Inferior parietal cortex (tissue), 1 donor: ENCODE results near the gene MELTF.

Experiments
- DNase-seq: peaks from one replicate; pipeline ENCODE4 v3.0.0-alpha.2; 2016; ENCODE audit errors: extremely low spot score

MELTF gene

GRCh38 chr3:197027151-197027895 lies 2.3 kb downstream of the MELTF start:
- no peak for DNase-seq

DNA sequence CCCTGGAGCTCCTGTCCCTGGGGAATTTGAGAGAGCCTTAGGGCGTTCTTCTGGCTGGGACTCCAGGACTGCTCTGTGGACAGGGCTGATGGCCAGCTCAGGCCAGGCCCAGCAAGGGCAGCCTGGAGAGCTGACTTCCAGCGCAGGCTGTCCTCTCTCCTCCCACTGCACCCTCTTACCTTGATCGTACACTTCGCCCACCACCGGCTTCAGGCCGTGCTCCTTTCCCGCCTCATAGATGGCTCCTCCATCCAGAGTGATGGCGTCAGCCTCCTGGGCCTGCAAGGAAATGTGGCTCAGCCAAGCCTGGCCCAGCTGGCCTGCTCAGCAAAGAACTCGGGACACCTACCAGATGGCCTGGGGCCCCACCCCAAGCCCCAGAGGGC lies 3.1 kb downstream of the MELTF start:
- DNase-seq: no peak

DNA sequence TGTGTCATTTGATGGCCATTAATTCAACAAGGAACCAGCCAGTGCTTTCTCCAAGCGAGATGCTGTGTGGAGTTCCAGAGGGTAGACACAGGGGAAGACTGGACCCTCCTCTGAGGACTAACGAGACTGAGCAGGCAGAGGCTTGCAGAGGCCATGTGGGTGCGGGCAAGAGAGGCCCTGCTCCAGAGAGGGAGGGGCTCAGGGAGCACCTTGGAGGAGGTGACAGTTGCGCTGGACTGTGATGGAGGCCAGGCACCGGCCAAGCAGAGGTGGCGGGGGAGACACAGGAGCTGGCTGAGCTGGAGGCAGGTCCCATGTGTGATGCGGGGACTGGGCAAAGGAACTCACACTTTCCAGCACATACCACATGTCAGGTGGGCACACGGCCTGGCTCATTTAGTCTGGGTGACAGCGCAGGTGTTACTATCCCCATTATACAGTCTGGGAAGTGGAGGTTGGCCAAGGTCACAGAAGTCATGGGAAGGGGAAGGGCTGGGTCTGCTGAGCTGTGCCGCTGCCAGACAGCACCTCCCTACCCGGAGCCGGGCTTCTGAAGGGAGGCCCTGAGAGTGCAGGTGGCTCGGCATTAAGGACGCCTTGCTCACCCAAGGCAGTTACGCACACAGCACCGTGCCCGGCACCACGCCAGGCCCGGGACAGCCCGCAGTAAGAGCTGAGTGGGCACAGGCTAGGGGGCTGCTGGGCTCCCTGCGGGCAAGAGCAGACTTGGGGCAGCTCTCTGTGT lies 3.7 kb downstream of the MELTF start:
- DNase-seq: no peak

- no peak for DNase-seq
These were observed 4.5 kb downstream of the MELTF start for GRCh38 chr3:197024881-197025735.

DNA sequence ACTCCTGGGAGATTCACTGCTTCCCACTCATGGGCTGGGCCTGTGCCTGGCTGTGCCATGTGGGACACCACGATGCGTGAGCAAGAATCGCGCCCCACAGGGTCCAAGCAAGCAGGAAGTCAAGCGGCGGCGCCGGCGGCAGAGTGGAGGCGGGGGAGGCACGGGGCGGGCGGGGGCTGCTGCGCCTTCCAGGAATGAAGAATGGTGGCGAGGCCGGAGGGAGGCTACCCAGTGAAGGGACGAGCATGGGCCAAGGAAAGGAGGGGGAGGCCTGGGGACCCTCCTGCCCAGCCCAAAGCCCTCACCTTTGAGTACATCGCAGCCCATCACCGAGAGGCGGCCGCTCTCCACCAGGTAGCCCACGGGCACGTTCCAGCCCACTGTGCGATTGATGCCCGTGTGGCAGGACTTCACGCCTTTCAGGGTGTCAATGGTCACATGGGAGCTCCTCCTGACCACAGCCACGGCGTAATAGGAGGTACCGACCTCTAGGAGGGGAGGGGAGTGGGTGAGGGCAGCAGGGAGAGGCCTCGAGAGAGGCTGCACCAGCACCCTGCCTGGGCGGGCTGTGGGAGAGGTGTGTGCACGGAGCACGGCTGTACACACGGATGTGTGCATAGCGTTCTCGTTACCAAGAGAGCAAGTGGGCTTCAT lies 5.5 kb downstream of the MELTF start:
- DNase-seq: no peak

DNA sequence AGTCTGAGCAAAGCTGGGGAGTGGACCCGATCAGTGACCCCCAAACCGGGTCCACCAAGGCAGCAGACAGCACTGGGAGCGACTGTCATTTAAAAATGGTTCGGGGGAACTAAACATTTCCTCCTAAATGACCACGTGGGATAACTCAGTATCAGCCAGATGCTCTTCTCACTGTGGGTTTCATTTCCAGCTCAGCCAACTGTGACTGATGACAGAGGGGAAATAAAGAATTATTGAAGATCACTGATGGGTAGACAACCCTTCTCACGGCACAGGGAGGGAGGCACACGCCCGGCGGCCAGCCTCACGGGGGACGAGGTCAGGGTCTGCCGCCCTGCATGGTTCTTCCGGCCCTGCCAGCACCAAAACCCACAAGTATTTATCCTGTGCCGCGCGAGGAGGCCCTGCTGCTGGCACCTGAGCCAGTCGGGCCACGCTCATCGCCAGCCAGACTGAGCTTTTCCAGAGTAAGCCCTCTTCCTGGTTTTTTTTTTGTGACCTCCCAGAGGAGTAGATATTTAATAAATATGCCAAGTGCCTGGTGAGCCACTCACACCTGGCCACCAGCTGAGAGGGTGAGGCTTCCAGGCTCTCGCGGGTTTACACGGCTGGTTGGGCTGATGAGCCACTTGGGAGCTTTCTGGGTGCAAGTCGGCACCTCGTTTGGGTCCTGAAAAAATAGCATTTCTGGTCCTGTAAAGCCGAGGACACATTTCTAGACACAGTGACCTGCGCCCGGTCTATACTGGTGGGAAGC lies 6.2 kb downstream of the MELTF start:
- no peak for DNase-seq

DNA sequence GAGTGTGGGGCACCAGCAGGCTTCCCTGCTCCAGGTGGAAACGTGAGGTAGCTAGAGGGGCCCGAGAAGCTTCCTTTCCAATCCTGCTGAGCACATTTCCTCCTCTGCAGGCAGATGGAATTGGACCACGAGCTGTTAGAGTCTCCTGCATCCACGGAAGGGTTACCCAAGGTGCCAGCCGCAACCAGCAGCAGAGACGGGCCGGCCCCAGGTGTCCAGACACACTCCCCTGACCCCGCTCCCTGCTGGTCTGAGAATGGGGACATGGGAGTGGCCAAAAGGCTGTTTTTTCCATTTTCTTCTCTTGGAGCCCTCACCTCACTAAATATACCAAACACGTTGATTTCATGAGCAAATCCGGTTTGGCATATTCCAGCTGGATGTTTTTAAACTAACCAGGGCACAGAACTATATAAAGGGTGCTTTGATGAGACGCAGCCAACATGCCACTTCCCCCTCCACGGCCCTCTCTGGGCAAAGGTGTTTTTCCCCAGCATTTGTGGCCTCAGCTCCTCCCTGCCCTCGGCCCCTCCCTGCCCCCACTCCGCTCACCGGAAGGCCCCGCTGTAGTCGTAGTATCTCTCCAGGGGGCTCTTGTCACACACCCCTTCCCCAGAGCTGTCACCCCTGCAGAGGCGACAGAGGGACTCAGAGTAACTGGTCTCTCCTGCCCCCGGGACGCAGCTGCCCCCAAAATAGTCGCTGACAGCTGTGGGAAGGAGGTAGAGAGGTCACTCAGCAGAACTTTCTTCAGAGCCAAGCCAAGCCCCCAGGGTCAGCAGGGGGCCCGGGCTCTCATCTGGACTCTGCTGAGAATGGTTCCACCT lies 7.0 kb downstream of the MELTF start:
- no peak for DNase-seq

- no peak for DNase-seq
These were observed 7.8 kb downstream of the MELTF start for GRCh38 chr3:197021729-197022404.

- DNase-seq: no peak
These were observed 8.4 kb downstream of the MELTF start for GRCh38 chr3:197021231-197021630.

DNA sequence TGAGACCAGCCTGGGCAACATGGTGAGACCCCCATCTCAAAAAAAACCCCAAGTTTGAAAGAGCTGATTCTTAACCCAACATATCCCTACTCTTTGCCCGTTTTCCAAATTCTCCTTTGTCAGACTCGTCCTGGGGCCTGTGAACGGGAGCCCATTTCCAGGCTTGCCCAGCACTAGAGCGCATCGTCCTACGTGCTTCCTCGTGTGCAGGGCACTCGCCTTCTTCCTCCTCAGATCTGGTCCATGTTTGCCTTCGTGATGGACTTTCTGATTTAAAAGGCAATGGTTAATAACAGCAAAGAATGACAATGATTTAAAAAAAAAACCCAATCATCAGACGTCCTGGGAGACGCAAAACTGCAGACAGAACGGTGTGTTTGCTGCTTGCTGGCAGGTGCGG lies 10.1 kb downstream of the MELTF start:
- no peak for DNase-seq

DNA sequence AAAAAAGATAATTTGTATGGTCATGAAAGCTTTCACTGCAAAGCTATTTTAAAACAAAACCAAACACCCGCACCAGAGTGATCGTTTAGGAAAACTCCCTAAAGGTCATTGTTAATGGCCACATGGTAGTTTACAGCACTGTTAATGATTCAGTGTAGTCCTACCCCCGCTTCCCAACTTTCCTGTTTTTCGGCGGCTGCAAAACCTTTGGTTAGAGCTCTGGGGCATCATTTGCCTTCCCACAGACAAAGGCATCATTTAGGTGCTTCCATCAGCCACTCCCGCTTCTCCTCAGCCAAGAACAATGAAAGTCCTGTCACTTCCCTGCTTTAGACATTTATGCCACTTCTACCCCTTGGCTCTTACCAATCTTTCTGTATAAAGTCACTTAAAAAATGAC lies 10.6 kb downstream of the MELTF start:
- no peak for DNase-seq

- no peak for DNase-seq
These were observed 12.6 kb downstream of the MELTF start for GRCh38 chr3:197017003-197017402.

DNA sequence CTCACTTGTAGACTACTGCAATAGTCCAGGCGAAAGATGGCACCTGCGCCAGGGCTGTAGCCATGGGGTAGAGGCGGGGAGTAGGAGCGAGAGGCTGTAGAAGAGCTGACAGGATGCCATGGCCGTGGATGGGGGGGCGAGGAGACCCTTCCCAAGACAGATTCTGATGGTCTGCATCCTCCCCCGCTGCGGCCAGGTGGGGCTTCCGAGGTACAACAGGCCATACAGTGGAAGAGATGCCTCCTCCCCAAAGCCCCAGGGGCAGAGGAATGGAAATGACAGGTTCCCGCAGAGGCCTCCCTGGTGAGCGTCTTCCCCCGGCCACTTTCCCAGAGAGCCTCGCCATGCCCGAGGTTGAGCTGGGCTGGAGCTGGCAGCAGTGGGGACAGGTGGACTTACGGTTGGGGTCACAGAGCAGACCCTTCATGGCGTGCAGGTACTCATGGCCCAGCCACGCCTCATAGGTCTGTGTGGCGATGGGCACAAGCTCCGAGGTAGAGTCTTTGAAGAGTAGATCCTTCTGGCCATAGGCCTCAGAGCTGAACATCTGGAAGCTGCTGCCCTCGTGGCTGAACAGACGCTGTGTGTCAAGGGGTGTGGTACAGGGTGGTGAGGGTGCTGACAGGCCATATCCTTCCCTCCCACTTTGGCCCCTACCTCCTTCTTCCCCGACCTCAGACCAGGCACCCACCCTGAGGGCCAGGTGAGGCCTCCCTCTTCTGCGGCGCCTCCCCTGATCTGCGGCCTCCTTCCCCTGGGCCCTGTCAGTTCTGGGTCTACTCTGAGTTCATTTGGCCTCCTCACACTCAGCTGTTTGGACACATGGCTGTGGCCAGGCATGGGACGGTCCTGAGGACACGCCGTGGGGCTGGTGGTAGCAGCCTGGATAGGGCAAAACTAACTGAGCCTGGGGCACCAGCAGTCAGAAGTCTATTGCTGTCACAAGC lies 13.6 kb downstream of the MELTF start:
- DNase-seq: no peak

DNA sequence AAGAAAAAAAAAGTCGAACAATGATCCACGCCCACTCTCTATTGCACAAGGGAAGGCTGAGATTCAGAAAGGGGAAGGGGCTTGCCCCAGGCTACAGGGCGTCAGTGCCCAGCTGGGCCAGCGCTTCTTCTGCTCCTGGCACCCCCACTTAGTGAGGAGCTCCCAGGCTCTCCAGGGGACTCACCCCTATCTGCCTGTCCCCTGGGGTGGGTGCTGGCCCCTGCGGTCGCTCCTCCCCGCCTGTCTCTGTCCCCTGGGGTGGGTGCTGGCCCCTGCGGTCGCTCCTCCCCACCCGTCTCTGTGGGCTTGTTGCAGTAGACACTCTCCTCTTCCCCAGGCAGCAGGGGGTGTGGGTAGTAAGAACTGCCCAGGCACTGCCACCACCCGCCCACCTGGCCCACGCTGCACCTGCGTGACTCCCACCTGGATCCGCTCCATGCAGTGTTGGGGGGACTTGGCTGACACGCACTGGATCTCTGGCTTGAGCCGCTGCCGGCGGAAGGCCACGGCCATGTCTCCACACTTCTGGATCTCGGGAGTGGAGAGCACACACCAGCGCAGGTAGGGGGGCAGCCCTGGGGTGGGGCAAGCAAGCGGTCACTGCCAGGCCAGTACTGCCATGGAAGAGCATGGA lies 14.6 kb downstream of the MELTF start:
- no peak for DNase-seq

DNA sequence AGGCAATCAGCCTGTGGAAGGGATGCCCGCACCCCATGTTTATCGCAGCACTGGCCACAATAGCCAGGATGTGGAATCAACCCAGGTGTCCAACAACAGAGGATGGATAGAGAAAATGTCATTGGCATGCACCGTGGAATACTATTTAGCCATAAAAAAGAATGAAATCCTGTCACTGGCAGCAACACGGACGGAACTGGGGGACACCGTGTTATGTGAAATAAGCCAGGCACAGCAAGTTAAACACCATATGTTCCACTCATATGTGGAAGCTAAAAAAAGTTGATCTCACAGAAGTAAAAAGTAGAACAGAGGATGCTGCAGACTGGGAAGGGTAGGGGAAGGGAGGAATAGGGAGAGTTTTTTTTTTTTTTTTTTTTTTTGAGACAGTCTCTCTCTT lies 15.6 kb downstream of the MELTF start:
- no peak for DNase-seq

- DNase-seq: no peak
These were observed 17.1 kb downstream of the MELTF start for GRCh38 chr3:197012540-197012883.

DNA sequence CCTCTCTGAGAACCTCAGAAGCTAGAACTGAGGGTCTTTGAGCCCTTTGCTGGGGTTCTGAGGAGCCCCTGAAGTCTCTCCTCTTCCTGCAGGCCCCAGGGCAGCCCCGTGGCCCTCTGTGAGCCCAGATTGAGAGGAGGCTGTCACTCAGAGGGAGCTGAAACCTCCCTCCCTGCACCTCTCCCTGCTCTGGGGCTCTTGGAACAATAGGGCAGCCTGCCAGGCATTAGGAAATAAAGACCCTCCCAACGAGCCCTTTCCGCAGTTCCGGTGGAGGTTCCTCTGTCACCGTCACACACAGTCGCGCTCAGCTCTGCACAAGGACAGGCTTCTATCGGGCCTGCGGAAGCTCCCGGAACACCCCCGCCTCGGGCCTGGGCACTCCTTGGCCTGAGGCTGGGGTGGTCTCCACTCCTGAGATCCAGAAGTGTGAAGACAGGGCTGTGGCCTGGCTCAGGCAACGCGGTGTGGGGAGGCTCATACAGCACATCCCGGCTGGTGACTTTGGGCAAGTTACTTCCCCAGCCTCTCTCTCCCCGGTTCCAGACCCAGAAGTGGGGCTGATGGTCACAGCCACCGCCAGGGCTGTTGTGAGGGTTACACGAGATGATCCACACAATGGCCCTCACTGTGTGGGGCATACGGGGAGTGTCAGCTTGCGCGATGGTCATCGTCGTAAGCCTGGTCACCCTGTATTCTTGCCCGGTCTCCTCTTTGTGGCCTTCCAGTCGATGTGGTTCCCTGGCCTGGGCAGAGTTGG lies 17.7 kb downstream of the MELTF start:
- no peak for DNase-seq
